ENCODE measurements around the gene NFIA. TPM values are rescaled to one million over a fixed set of nuclear protein-coding genes. Genes with fewer than 3 reads are reported as not detected.
A peak's percentile ranks its signal among the peaks of the same experiment; 100 is the strongest.

The NFIA gene
- total RNA-seq, 1 experiment from 2014 or later: 6.3 TPM

- no peak for DNase-seq (ENCODE audit: low read depth)
Measured at GRCh38 chr1:61151565-61151964, 69.2 kb downstream of the NFIA start.

- no peak for DNase-seq (ENCODE audit: low read depth)
Measured at GRCh38 chr1:61152066-61152465, 69.7 kb downstream of the NFIA start.

GRCh38 chr1:61152469-61153105 is 70.2 kb downstream of the NFIA start:
- DNase-seq (ENCODE audit: low read depth): no peak

- DNase-seq (ENCODE audit: low read depth): no peak
Measured at GRCh38 chr1:61156576-61157467, 74.5 kb downstream of the NFIA start.

- DNase-seq (ENCODE audit: low read depth): peak; percentile 74
Measured at GRCh38 chr1:61157468-61157987, 75.2 kb downstream of the NFIA start.

- no peak for DNase-seq (ENCODE audit: low read depth)
Measured at GRCh38 chr1:61158591-61158990, 76.2 kb downstream of the NFIA start.

GRCh38 chr1:61160526-61160925 is 78.2 kb downstream of the NFIA start:
- DNase-seq (ENCODE audit: low read depth): peak; percentile 47

GRCh38 chr1:61162520-61163258 is 80.3 kb downstream of the NFIA start:
- no peak for DNase-seq (ENCODE audit: low read depth)

- no peak for DNase-seq (ENCODE audit: low read depth)
Measured at GRCh38 chr1:61163355-61163754, 81.0 kb downstream of the NFIA start.

GRCh38 chr1:61165402-61165801 is 83.0 kb downstream of the NFIA start:
- DNase-seq (ENCODE audit: low read depth): no peak

- no peak for DNase-seq (ENCODE audit: low read depth)
Measured at GRCh38 chr1:61167309-61167708, 84.9 kb downstream of the NFIA start.

- DNase-seq (ENCODE audit: low read depth): no peak
Measured at GRCh38 chr1:61169045-61169444, 86.7 kb downstream of the NFIA start.

GRCh38 chr1:61169634-61170033 is 87.3 kb downstream of the NFIA start:
- DNase-seq (ENCODE audit: low read depth): no peak

- peak; percentile 23 for DNase-seq (ENCODE audit: low read depth)
Measured at GRCh38 chr1:61170328-61171238, 88.2 kb downstream of the NFIA start.

- DNase-seq (ENCODE audit: low read depth): no peak
Measured at GRCh38 chr1:61171346-61171745, 89.0 kb downstream of the NFIA start.

GRCh38 chr1:61171974-61172373 is 89.6 kb downstream of the NFIA start:
- DNase-seq (ENCODE audit: low read depth): no peak

- no peak for DNase-seq (ENCODE audit: low read depth)
Measured at GRCh38 chr1:61173118-61173517, 90.8 kb downstream of the NFIA start.

- DNase-seq (ENCODE audit: low read depth): no peak
Measured at GRCh38 chr1:61174060-61174795, 91.9 kb downstream of the NFIA start.

GRCh38 chr1:61175976-61176375 is 93.6 kb downstream of the NFIA start:
- DNase-seq (ENCODE audit: low read depth): no peak

Measured in HT1080 (cell line).